Uterus (tissue), 2 donors: ENCODE data around the gene OR2L8.

ENCODE experiments used
- POLR2A ChIP-seq, 2 donors: fragments of 450-650 bp; IDR thresholded peaks; one replicate each; pipeline ENCODE4 v1.6.1; 2016; ENCODE audit warnings: antibody characterized with exemption in 2 of 2, mild to moderate bottlenecking in 1 of 2, moderate library complexity in 1 of 2
- TF ChIP-seq, protein P1 (sequence below), 4 experiments: fragments of 200-600 bp in 2 of 4; fragments of 450-650 bp in 2 of 4; sonication (generic) in 2 of 4; IDR thresholded peaks; one replicate each; pipeline ENCODE4 v1.5.1; 2016 to 2019; ENCODE audit warnings: antibody characterized with exemption in 4 of 4, mild to moderate bottlenecking in 2 of 4, moderate library complexity in 1 of 4

- TF ChIP-seq POLR2A (IDR thresholded peaks at IDR 0.05) = no peak
- TF ChIP-seq, protein P1, sequence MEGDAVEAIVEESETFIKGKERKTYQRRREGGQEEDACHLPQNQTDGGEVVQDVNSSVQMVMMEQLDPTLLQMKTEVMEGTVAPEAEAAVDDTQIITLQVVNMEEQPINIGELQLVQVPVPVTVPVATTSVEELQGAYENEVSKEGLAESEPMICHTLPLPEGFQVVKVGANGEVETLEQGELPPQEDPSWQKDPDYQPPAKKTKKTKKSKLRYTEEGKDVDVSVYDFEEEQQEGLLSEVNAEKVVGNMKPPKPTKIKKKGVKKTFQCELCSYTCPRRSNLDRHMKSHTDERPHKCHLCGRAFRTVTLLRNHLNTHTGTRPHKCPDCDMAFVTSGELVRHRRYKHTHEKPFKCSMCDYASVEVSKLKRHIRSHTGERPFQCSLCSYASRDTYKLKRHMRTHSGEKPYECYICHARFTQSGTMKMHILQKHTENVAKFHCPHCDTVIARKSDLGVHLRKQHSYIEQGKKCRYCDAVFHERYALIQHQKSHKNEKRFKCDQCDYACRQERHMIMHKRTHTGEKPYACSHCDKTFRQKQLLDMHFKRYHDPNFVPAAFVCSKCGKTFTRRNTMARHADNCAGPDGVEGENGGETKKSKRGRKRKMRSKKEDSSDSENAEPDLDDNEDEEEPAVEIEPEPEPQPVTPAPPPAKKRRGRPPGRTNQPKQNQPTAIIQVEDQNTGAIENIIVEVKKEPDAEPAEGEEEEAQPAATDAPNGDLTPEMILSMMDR (IDR thresholded peaks at IDR 0.05) = no peak
These were observed 42.7 kb upstream of the OR2L8 start for GRCh38 chr1:247905910-247906503.
